ENCODE results near the gene MYEOV.

Gene MYEOV

GRCh38 chr11:69280994-69281393, 13.0 kb upstream of the MYEOV start:
- no peak overlapping the region for H3K4me3 ChIP-seq (ENCODE audit: low read depth, low read length)
- H3K27ac ChIP-seq (ENCODE audit: extremely low read depth, low read depth, low read length): no peak overlapping the region
- H3K9me3 ChIP-seq (ENCODE audit: control insufficient read depth, insufficient read depth, low read depth, low read length): no peaks in the 10 kb centered on the region
- H3K4me1 ChIP-seq (ENCODE audit: control insufficient read depth, insufficient read depth, low read length): no peaks in the 10 kb centered on the region
- TF ChIP-seq ZNF658 (tag by site-specific recombination; IDR thresholded peaks at IDR 0.05) (no peak), ZNF518A (tag by site-specific recombination; conservative IDR thresholded peaks at IDR 0.05; ENCODE audit: low read depth) (no peak), ZNF529 (tag by site-specific recombination; IDR thresholded peaks at IDR 0.05; ENCODE audit: insufficient replicate concordance) (no peak), GLI2 (tag by site-specific recombination; IDR thresholded peaks at IDR 0.05; ENCODE audit: borderline replicate concordance, low read depth) (no peak), ZNF768 (tag by site-specific recombination; IDR thresholded peaks at IDR 0.05) (no peak), ZNF600 (tag by site-specific recombination; IDR thresholded peaks at IDR 0.05) (no peak), ZNF558 (tag by site-specific recombination; IDR thresholded peaks at IDR 0.05) (no peak), ZNF747 (tag by site-specific recombination; IDR thresholded peaks at IDR 0.05) (no peak), ZNF394 (tag by site-specific recombination; IDR thresholded peaks at IDR 0.05; ENCODE audit: borderline replicate concordance) (no peak), ZNF704 (tag by site-specific recombination; IDR thresholded peaks at IDR 0.05) (no peak), ZSCAN23 (tag by site-specific recombination; IDR thresholded peaks at IDR 0.05) (no peak)
- H3K36me3 ChIP-seq (ENCODE audit: control insufficient read depth in 2 of 2, insufficient read depth in 1 of 2, low read length in 2 of 2): no peaks in the 10 kb centered on the region
- ChIA-PET POLR2A (no interaction called here), CTCF (interaction anchor here (0.6 to 1.4 kb wide), 2 partner anchors 135 to 362 kb away, joined by 3 to 4 read pairs; no protein-coding TSS in a partner anchor)

- H3K9me3 ChIP-seq (ENCODE audit: control insufficient read depth, insufficient read depth, low read depth, low read length): no peaks in the 10 kb centered on the region
- no peaks in the 10 kb centered on the region for H3K4me1 ChIP-seq (ENCODE audit: control insufficient read depth, insufficient read depth, low read length)
- TF ChIP-seq ZSCAN16 (tag by site-specific recombination; IDR thresholded peaks at IDR 0.05) (no peak), ZNF792 (tag by site-specific recombination; IDR thresholded peaks at IDR 0.05) (no peak), MYNN (tag by site-specific recombination; IDR thresholded peaks at IDR 0.05; ENCODE audit: borderline replicate concordance) (no peak), ZNF513 (tag by site-specific recombination; IDR thresholded peaks at IDR 0.05) (no peak), ZNF202 (tag by site-specific recombination; IDR thresholded peaks at IDR 0.05; ENCODE audit: borderline replicate concordance) (no peak), ZBTB6 (tag by site-specific recombination; IDR thresholded peaks at IDR 0.05) (no peak), YY1 (tag by site-specific recombination; IDR thresholded peaks at IDR 0.05) (no peak), KLF10 (tag by site-specific recombination; IDR thresholded peaks at IDR 0.05) (no peak), GLIS2 (tag by site-specific recombination; IDR thresholded peaks at IDR 0.05) (no peak), ZNF266 (tag by site-specific recombination; IDR thresholded peaks at IDR 0.05; ENCODE audit: low read depth) (no peak)
- no peak overlapping the region for H3K27ac ChIP-seq (ENCODE audit: extremely low read depth, low read depth, low read length)
- ChIA-PET CTCF (interaction anchor here (0.7 to 1.2 kb wide), 3 partner anchors 10 to 360 kb away, joined by 3 to 5 read pairs (median 3); no protein-coding TSS in a partner anchor), POLR2A (no interaction called here)
- H3K4me3 ChIP-seq (ENCODE audit: low read depth, low read length): no peak overlapping the region
- no peaks in the 10 kb centered on the region for H3K36me3 ChIP-seq (ENCODE audit: control insufficient read depth in 2 of 2, insufficient read depth in 1 of 2, low read length in 2 of 2)
Observed at GRCh38 chr11:69283446-69283845, 10.5 kb upstream of the MYEOV start.

Data from HEK293 (cell line).